ENCODE results near the gene RYR2.

DNA sequence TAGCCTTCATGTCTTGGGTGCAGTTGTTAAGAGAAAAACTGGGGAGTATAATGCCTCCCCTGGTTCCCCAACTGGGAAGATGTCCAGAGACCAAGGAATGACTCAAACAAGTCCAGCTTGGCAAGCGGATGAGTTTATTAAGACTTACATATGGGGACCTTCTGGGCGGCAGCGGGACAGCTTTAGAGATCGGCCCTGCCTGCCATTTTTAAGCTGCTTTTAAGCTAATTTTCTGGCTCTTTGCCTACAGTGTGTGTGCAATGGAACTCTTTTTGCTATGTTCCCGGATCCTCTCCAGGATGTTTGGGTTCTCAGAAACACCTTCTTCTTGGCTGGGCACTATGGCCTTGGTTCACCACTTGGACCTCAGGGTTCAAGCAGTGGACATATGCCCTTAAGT lies 99.5 kb downstream of the RYR2 start:
- no peak for TF ChIP-seq CEBPB (IDR thresholded peaks at IDR 0.05; ENCODE audit: low read depth, low read length)
- TF ChIP-seq, protein P1, sequence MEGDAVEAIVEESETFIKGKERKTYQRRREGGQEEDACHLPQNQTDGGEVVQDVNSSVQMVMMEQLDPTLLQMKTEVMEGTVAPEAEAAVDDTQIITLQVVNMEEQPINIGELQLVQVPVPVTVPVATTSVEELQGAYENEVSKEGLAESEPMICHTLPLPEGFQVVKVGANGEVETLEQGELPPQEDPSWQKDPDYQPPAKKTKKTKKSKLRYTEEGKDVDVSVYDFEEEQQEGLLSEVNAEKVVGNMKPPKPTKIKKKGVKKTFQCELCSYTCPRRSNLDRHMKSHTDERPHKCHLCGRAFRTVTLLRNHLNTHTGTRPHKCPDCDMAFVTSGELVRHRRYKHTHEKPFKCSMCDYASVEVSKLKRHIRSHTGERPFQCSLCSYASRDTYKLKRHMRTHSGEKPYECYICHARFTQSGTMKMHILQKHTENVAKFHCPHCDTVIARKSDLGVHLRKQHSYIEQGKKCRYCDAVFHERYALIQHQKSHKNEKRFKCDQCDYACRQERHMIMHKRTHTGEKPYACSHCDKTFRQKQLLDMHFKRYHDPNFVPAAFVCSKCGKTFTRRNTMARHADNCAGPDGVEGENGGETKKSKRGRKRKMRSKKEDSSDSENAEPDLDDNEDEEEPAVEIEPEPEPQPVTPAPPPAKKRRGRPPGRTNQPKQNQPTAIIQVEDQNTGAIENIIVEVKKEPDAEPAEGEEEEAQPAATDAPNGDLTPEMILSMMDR (IDR thresholded peaks at IDR 0.05; ENCODE audit: control extremely low read depth in 1 of 3, insufficient read depth in 1 of 3, low read depth in 1 of 3, low read length in 3 of 3) = no peak
- TF ChIP-seq POLR2A (IDR thresholded peaks at IDR 0.05; ENCODE audit: control extremely low read depth in 1 of 2, low read depth in 2 of 2, low read length in 2 of 2) = no peak
- no peak for TF ChIP-seq SP2 (IDR thresholded peaks at IDR 0.05; ENCODE audit: low read length)
- TF ChIP-seq EZH2 (IDR thresholded peaks at IDR 0.05; ENCODE audit: low read depth, low read length, severe bottlenecking) = no peak
- TF ChIP-seq YY1 (IDR thresholded peaks at IDR 0.05; ENCODE audit: low read depth, low read length) = no peak
- TF ChIP-seq HDAC2 (IDR thresholded peaks at IDR 0.05; ENCODE audit: borderline replicate concordance in 1 of 2, low read depth in 2 of 2, low read length in 2 of 2) = no peak
- no peak for TF ChIP-seq EP300 (IDR thresholded peaks at IDR 0.05; ENCODE audit: borderline replicate concordance in 1 of 2, low read depth in 2 of 2, low read length in 2 of 2)
- TF ChIP-seq POLR2AphosphoS5 (IDR thresholded peaks at IDR 0.05; ENCODE audit: low read depth, low read length) = no peak
- TF ChIP-seq CBX5 (IDR thresholded peaks at IDR 0.05; ENCODE audit: low read depth, low read length) = no peak
